VCaP (cell line): ENCODE data around the gene KRT76.

Experiments used
- H3K27ac ChIP-seq: fragments of 450-650 bp; 2 replicates; pipeline ENCODE4 v1.5.1; 2017
- CTCF ChIP-seq: fragments of 450-650 bp; conservative IDR thresholded peaks from 2 replicates; pipeline ENCODE4 v1.5.1; 2017; ENCODE audit warnings: mild to moderate bottlenecking, moderate library complexity

Gene KRT76

GRCh38 chr12:52811191-52812072, 34.3 kb upstream of the KRT76 start:
- TF ChIP-seq CTCF = no peak
- H3K27ac ChIP-seq = no peak overlapping the region

DNA sequence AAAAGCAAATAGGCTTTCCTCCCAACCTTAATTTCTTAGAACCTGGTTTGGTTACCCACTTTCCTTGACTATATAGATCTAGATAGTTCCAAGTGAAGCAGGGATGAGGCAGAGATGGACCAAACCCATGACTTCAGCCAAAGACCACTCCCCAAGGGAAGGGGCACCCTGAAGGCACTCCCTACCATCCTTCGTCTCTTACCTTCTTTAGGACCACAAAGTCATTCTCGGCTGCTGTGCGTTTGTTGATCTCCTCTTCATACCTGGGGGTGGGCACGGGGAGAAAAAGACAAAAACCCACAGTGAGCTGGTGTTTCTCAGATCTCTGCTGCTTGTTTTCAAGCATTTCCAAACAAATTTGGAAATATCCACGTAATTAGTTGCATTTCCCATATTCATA, 33.4 kb upstream of the KRT76 start:
- no peak overlapping the region for H3K27ac ChIP-seq
- no peak for TF ChIP-seq CTCF

DNA sequence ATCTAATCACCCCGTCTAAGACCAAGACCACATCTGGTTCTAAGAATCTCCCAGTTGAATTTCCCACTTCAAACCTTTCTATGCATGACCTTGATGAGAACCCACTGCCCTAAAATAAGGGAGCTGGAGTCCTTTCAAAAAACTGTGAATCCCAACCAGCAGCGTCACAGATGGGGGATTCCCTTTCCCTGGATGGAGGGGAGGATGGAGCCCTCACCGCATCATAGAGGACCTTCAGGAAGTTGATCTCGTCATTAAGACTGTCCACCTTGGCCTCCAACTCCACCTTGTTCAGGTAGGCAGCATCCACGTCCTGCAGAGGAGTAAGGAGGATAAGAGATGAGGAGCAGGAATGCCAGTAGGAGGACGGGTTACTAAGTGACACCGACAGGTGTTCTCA, 32.0 kb upstream of the KRT76 start:
- no peak overlapping the region for H3K27ac ChIP-seq
- no peak for TF ChIP-seq CTCF

DNA sequence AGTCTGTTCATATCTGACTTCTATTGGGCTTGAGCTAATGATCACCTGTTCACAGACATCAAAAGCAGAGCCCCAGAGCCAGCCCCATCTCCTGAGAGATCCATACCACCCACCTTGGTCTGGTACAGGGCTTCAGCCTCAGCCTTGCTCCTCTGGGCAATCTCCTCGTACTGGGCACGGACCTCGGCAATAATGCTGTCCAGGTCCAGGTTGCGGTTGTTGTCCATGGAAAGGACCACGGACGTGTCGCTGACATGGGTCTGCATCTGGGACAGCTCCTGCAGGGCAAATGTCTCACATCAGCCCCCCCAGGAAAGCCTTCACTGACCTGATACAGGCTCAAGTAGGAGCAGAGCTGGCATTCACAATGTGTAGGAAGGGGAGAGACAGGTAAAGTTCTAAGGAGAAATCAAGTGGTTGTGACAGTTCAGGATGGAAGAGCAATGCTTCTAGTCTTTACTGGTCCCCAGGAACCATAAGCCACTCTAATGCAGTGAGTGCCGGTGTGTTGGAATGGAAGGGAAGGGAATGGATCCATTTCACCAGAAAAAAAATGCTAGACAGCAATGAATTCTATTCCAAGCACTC, 31.5 kb upstream of the KRT76 start:
- H3K27ac ChIP-seq = no peak overlapping the region
- TF ChIP-seq CTCF = no peak

GRCh38 chr12:52807544-52808470, 30.7 kb upstream of the KRT76 start:
- no peak overlapping the region for H3K27ac ChIP-seq
- TF ChIP-seq CTCF = no peak

DNA sequence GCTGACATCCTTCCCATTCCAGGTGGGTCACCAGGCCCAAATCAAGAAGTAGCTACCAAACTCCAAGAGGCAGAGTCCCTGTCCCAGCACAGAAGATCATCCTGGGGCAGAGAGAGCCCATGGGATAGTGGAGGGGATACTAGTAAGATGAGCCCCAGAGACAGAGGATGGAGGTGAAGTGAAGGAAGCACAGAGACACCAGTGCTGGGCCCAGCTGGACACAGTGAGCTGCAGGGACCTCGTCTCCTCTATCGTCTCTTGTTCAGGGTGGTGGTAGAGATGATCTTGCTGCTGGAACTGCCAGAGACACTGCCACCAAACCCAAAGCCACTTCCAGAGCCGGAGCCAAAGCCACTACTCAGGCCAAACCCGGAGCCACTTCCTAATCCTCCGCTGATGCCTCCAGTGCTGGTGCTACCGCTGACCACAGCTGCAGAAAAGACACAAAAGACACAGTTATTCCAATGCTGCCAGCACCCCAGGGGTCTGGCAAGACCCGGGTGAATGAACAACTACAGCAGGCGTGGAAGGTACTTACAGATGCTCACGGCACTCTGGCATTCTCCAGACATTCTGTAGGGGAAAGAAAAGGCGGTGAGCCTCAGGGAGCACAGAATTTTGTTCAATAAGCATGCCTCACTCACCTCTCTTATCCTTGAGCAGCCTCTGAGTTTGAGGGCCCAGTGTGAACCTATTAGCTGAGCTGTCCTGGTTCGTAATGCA, 29.8 kb upstream of the KRT76 start:
- TF ChIP-seq CTCF = no peak
- no peak overlapping the region for H3K27ac ChIP-seq
